GM12878 (cell line): ENCODE results near the gene CD84. TPM values are rescaled to one million over a fixed set of nuclear protein-coding genes. Genes with fewer than 3 reads are reported as not detected.

Experiments
- CBX3 ChIP-seq: fragments of 200-600 bp; sonication (generic); IDR thresholded peaks from 2 replicates; pipeline ENCODE4 v1.6.1; 2016; ENCODE audit warnings: low read depth, borderline replicate concordance
- CREM ChIP-seq: IDR thresholded peaks from 2 replicates; pipeline ENCODE4 v1.6.1; 2014; ENCODE audit warnings: antibody characterized with exemption, low read depth
- EZH2 ChIP-seq: IDR thresholded peaks from 2 replicates; pipeline ENCODE4 v1.6.1; 2012; ENCODE audit warnings: low read depth, mild to moderate bottlenecking, control low read depth, inconsistent platforms, low read length, borderline replicate concordance; ENCODE audit not compliant: control insufficient read depth
- GATAD2B ChIP-seq: fragments of 450-650 bp; conservative IDR thresholded peaks from 2 replicates; pipeline ENCODE4 v1.6.1; 2017; ENCODE audit warnings: low read depth, mild to moderate bottlenecking, moderate library complexity
- HCFC1 ChIP-seq: fragments of 150-350 bp; IDR thresholded peaks from 2 replicates; pipeline ENCODE4 v1.6.1; 2014; ENCODE audit warnings: low read length
- MYB ChIP-seq: fragments of 150-350 bp; IDR thresholded peaks from 2 replicates; pipeline ENCODE4 v1.6.1; 2014; ENCODE audit warnings: mild to moderate bottlenecking, low read depth, low read length, borderline replicate concordance
- NFYB ChIP-seq: IDR thresholded peaks from 2 replicates; pipeline ENCODE4 v1.6.1; 2011; ENCODE audit warnings: low read depth, mild to moderate bottlenecking, low read length, improper control_type of control experiment, moderate library complexity; ENCODE audit not compliant: insufficient read depth
- RAD21 ChIP-seq: IDR thresholded peaks from 2 replicates; pipeline ENCODE4 v1.6.1; 2011; ENCODE audit warnings: mild to moderate bottlenecking, low read depth, low read length, moderate library complexity; ENCODE audit not compliant: insufficient read depth
- RCOR1 ChIP-seq: conservative IDR thresholded peaks from 2 replicates; pipeline ENCODE4 v1.6.1; 2012; ENCODE audit warnings: low read depth, low read length, improper control_type of control experiment
- STAT1 ChIP-seq: fragments of 450-650 bp; conservative IDR thresholded peaks from 2 replicates; pipeline ENCODE4 v1.6.1; 2014; ENCODE audit warnings: antibody characterized with exemption, mild to moderate bottlenecking
- ZBED1 ChIP-seq: IDR thresholded peaks from 2 replicates; pipeline ENCODE4 v1.6.1; 2016; ENCODE audit warnings: borderline replicate concordance
- polyA plus RNA-seq, 11 experiments: library from polyadenylated mRNA; depleted of rRNA in 4 of 11; unstranded in 6 of 11; stranded (reverse) in 5 of 11; fragments of >200 nt; fragmentation: Nextera tagmentation in 4 of 11; fragmentation: Illumina TruSeq in 1 of 11; extraction: Ambion mirVana in 4 of 11; extraction: Trizol in 1 of 11; gene quantifications; 1 replicate in 1 of 11; 2 replicates in 10 of 11; pipeline versions ENCODE4 v1.2.1 to v1.2.3, GENCODE V29; 2011 to 2016; ENCODE audit warnings: inconsistent platforms in 2 of 11, missing spikeins in 2 of 11, low read depth in 1 of 11
- total RNA-seq, 4 experiments: library from RNA; depleted of rRNA in 3 of 4; stranded (reverse); fragments of >200 nt in 3 of 4; fragmentation: Illumina TruSeq in 1 of 4; extraction: Trizol in 1 of 4; gene quantifications; 2 replicates each; pipeline versions ENCODE4 v1.2.1 to v1.2.3, GENCODE V29; 2013 to 2021
- TF ChIP-seq, protein P1 (sequence below): fragments of 450-650 bp; IDR thresholded peaks from 2 replicates; pipeline ENCODE4 v1.6.1; 2017; ENCODE audit warnings: mild to moderate bottlenecking
- TF ChIP-seq, protein P2 (sequence below): fragments of 450-650 bp; IDR thresholded peaks from 2 replicates; pipeline ENCODE4 v1.6.1; 2017; ENCODE audit warnings: mild to moderate bottlenecking, moderate library complexity
- TF ChIP-seq, protein P3 (sequence below), 3 experiments: IDR thresholded peaks in 2 of 3; conservative IDR thresholded peaks in 1 of 3; 2 replicates each; pipeline ENCODE4 v1.5.1; 2011; ENCODE audit warnings: low read depth in 3 of 3, low read length in 3 of 3, mild to moderate bottlenecking in 3 of 3, control low read depth in 2 of 3, moderate library complexity in 2 of 3, inconsistent platforms in 1 of 3, mixed read lengths in 1 of 3; ENCODE audit not compliant: control insufficient read depth in 2 of 3, insufficient read depth in 1 of 3; ENCODE audit errors: extremely low read depth in 1 of 3
- TF ChIP-seq, protein P4 (sequence below): fragments of 450-650 bp; IDR thresholded peaks from 2 replicates; pipeline ENCODE4 v1.6.1; 2017; ENCODE audit warnings: borderline replicate concordance

The CD84 gene
- total and polyA plus RNA-seq, 10 of the 15 experiments (the other 5 are each of a cell fraction or from before 2014, with no cell fraction given) = 3.4 to 20.3 (median 11.7) TPM

DNA sequence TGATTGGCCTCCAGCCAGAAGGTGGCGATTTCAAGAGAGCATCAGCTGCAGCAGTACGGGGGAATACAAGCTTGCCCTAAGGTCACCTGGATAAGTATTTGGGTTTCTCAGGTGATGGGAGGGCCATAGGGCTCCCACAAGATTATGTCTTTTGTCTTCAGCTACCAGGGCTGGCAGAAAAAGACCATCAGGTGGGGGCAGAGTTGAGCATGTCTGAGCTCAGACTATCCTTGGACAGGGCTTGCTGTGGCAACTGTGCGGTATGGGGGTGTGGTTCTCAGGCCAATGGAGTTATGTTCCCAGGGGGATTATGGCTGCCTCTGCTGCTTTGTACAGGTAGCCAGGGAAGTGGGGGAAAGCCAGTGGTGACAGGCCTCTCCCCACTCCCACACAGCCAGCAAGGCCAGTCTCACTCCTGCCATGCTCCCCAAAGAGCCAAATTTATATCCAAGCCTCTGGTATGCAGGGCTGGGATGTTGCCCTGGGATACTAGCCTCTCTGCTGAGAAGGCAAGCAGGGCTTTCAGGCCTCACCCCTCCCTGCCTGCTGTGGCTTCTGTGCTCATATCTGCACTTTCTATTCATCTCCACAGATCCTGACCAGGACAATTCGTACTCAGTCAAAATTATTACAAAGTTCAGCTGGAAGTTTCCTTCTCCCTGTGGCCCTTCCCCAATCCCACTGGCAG is 26.6 kb upstream of the CD84 start (continued):
- TF ChIP-seq HCFC1 = no peak
- TF ChIP-seq, protein P1, sequence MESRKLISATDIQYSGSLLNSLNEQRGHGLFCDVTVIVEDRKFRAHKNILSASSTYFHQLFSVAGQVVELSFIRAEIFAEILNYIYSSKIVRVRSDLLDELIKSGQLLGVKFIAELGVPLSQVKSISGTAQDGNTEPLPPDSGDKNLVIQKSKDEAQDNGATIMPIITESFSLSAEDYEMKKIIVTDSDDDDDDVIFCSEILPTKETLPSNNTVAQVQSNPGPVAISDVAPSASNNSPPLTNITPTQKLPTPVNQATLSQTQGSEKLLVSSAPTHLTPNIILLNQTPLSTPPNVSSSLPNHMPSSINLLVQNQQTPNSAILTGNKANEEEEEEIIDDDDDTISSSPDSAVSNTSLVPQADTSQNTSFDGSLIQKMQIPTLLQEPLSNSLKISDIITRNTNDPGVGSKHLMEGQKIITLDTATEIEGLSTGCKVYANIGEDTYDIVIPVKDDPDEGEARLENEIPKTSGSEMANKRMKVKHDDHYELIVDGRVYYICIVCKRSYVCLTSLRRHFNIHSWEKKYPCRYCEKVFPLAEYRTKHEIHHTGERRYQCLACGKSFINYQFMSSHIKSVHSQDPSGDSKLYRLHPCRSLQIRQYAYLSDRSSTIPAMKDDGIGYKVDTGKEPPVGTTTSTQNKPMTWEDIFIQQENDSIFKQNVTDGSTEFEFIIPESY = no peak
- no peak for TF ChIP-seq EZH2
- TF ChIP-seq CBX3 = no peak
- TF ChIP-seq ZBED1 = no peak; the same call in 1 of the 2 replicates
- no peak for TF ChIP-seq RCOR1
- TF ChIP-seq, protein P2, sequence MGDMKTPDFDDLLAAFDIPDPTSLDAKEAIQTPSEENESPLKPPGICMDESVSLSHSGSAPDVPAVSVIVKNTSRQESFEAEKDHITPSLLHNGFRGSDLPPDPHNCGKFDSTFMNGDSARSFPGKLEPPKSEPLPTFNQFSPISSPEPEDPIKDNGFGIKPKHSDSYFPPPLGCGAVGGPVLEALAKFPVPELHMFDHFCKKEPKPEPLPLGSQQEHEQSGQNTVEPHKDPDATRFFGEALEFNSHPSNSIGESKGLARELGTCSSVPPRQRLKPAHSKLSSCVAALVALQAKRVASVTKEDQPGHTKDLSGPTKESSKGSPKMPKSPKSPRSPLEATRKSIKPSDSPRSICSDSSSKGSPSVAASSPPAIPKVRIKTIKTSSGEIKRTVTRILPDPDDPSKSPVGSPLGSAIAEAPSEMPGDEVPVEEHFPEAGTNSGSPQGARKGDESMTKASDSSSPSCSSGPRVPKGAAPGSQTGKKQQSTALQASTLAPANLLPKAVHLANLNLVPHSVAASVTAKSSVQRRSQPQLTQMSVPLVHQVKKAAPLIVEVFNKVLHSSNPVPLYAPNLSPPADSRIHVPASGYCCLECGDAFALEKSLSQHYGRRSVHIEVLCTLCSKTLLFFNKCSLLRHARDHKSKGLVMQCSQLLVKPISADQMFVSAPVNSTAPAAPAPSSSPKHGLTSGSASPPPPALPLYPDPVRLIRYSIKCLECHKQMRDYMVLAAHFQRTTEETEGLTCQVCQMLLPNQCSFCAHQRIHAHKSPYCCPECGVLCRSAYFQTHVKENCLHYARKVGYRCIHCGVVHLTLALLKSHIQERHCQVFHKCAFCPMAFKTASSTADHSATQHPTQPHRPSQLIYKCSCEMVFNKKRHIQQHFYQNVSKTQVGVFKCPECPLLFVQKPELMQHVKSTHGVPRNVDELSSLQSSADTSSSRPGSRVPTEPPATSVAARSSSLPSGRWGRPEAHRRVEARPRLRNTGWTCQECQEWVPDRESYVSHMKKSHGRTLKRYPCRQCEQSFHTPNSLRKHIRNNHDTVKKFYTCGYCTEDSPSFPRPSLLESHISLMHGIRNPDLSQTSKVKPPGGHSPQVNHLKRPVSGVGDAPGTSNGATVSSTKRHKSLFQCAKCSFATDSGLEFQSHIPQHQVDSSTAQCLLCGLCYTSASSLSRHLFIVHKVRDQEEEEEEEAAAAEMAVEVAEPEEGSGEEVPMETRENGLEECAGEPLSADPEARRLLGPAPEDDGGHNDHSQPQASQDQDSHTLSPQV = 0 out of 2 replicates have a peak, but pooled peaks have one; percentile 13
- no peak for TF ChIP-seq NFYB
- TF ChIP-seq RAD21 = peak; percentile 21; the same call in 1 of the 2 replicates
- no peak for TF ChIP-seq CREM
- TF ChIP-seq MYB = no peak
- peak; percentile 63; the same call in 1 of the 2 replicates for TF ChIP-seq GATAD2B
- TF ChIP-seq, protein P3, sequence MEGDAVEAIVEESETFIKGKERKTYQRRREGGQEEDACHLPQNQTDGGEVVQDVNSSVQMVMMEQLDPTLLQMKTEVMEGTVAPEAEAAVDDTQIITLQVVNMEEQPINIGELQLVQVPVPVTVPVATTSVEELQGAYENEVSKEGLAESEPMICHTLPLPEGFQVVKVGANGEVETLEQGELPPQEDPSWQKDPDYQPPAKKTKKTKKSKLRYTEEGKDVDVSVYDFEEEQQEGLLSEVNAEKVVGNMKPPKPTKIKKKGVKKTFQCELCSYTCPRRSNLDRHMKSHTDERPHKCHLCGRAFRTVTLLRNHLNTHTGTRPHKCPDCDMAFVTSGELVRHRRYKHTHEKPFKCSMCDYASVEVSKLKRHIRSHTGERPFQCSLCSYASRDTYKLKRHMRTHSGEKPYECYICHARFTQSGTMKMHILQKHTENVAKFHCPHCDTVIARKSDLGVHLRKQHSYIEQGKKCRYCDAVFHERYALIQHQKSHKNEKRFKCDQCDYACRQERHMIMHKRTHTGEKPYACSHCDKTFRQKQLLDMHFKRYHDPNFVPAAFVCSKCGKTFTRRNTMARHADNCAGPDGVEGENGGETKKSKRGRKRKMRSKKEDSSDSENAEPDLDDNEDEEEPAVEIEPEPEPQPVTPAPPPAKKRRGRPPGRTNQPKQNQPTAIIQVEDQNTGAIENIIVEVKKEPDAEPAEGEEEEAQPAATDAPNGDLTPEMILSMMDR (IDR thresholded peaks at IDR 0.05 in 2 of 3, conservative IDR thresholded peaks at IDR 0.05 in 1 of 3; ENCODE audit: control insufficient read depth in 2 of 3, extremely low read depth in 1 of 3, insufficient read depth in 1 of 3, low read depth in 3 of 3, low read length in 3 of 3) = 0 out of 6 replicates have a peak, but pooled peaks of 2 of the 3 experiments have one; percentile 14 to 19
- TF ChIP-seq, protein P4, sequence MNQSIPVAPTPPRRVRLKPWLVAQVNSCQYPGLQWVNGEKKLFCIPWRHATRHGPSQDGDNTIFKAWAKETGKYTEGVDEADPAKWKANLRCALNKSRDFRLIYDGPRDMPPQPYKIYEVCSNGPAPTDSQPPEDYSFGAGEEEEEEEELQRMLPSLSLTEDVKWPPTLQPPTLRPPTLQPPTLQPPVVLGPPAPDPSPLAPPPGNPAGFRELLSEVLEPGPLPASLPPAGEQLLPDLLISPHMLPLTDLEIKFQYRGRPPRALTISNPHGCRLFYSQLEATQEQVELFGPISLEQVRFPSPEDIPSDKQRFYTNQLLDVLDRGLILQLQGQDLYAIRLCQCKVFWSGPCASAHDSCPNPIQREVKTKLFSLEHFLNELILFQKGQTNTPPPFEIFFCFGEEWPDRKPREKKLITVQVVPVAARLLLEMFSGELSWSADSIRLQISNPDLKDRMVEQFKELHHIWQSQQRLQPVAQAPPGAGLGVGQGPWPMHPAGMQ = no peak
- TF ChIP-seq STAT1 = no peak
